NCI-H187 (cell line): Measurements from ENCODE around the gene C10orf67.

Experiments
- DNase-seq, 2 experiments: peaks; one replicate each; lab custom pipeline; 2025; lab: John Stamatoyannopoulos, UW

The C10orf67 gene

DNA sequence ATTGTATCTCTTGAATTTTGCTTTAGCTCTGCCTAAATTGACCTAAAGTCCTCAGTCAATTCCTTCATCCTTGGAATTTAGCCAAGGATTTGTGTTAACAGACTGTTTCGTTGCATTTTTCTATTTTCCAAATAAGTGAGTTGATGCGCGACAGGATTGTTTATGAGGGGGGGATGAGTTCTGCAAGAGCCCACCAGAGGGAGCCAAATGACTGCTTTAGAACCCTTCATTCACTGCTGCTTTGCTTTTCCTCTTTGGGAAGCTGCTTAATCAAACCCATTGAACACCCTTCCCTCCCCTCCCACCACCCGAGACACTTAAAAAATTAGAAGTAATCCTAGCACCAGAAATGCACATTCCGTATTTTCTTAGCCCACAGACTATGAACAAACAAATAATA, 186.2 kb downstream of the C10orf67 start:
- DNase-seq = peak; percentile 2 to 11

DNA sequence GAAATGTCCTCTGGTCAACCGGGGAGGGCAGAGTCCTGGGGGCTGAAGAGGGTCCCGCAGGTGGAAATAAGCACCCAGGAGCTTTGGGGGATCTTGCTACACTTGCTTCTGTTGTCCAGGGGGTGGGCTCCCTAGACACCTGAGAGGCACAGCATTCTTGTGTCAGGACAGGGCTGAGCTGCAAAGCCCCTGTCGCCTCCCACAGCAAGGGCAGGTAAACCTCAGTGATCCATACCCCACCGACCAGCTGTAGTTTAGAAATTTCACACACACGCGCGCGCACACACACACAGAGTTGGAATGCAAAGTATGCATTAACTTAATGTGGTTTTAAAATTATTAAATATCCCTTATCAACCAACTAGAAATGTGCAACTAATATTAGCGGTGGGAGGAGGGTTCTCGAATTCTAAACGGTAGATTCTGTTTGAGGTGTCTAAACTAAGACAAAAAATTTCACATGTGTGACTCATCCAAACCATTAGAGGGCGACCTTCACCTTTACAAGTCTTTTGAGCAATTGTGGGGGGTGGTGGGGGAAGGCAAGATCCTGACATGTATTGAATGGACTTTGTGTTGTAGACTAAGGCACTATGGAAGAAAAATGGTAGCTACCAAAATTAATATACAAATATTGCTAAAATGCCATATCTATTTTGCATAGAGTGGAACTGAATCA, 186.8 kb downstream of the C10orf67 start:
- DNase-seq = peak in 1 of 2 experiments; percentile 5

DNA sequence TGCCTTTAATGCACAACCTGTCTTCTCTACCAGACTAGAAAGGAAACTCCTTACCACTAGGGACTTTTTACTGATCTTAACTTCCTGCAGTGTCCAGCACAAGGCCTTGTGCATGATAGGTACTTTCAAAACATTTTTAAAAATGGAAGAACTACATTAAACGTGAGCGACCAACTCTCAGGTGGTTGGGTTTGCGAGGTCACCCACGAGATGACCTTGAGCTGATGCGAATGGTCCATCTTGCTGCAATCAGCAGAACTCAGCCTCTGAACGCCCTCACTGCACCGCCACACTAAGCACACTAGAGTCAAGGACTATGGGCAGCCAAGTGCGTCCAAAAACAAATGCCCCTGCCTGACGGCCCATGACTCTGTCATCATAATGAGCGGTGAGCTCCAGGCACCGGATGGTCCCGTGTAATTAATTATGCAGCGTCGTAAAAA, 187.3 kb downstream of the C10orf67 start:
- DNase-seq = no peak

DNA sequence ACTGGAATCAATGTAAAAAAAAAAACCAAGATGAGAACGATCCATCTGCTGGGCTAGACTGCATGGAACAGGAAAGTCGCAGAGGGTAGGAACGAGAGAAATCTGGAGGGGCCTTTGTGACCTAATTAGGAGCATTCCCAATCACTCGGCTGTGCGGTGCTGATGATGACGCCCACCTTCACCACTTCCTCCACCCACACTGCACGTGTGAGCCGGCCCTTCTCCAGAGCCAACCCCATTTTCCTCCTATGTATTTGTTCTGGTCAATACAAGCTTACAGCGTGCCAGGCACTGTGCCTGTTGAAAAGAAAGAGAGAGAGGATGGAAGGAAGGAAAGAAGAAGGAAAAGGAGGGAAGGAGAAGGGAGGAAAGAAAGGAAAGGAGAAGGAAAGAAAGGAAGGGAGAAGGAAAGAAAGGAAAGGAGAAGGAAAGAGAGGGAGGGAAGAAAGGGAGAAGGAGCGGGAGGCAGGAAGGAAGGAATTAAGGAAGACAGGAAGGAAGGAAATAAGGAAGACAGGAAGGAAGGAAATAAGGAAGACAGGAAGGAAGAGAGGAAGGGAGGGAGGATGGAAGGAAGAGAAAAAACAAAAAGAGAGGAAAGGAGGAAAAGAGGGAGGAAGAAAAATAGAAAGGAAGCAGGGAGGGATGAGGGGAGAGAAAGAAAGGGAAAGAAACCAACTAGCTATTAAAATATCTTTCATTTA, 188.0 kb downstream of the C10orf67 start:
- no peak for DNase-seq

DNA sequence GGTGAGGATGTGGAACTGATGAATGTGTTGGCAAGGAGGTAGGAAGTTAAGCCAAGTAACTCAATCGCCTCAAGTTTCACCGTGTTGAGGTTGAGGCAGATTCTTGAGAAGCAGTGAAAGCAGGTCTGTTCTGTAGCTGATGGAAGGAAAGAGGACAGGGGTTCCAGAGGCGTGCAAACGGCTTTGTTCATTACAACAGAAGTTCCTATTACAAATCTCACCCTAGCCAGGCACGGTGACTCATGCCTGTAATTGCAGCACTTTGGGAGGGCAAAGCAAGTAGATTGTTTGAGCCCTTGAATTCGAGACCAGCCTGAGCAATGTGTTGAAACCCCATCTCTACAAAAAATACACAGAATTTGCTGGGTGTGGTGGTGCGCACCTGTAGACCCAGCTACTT, 189.4 kb downstream of the C10orf67 start:
- DNase-seq = no peak
